Thoracic aorta (tissue), 2 donors: ENCODE results near the gene RPS28. TPM values are rescaled to one million over a fixed set of nuclear protein-coding genes. Genes with fewer than 3 reads are reported as not detected.
A peak's percentile ranks its signal among the peaks of the same experiment; 100 is the strongest.

Experiments
- ATAC-seq: fragments of 150-250 bp; one replicate; pipeline ENCODE4 v1.8.0; 2017; ENCODE audit warnings: low read depth; ENCODE audit not compliant: insufficient number of reproducible peaks, low FRiP score
- DNase-seq: peaks from one replicate; pipeline ENCODE4 v3.0.0-alpha.2; 2020; ENCODE audit warnings: low spot score
- H3K27ac ChIP-seq, 2 donors: fragments of 200-600 bp; sonication (generic); 1 replicate in 1 of 2; 2 replicates in 1 of 2; pipeline ENCODE4 v1.5.1; 2016; ENCODE audit warnings: mild to moderate bottlenecking in 2 of 2, moderate library complexity in 2 of 2
- H3K27me3 ChIP-seq: fragments of 200-600 bp; sonication (generic); replicated peaks from 2 replicates; pipeline ENCODE4 v1.6.0; 2016; ENCODE audit warnings: mild to moderate bottlenecking; ENCODE audit not compliant: insufficient read depth
- H3K36me3 ChIP-seq: fragments of 200-600 bp; sonication (generic); one replicate; pipeline ENCODE4 v1.5.1; 2016
- H3K4me1 ChIP-seq, 2 donors: fragments of 200-600 bp; sonication (generic); 1 replicate in 1 of 2; 2 replicates in 1 of 2; pipeline versions ENCODE4 v1.5.1 to v1.6.0; 2016; ENCODE audit warnings: low read depth in 2 of 2, mild to moderate bottlenecking in 1 of 2; ENCODE audit not compliant: control insufficient read depth in 1 of 2
- H3K4me3 ChIP-seq: fragments of 200-600 bp; sonication (generic); 2 replicates; pipeline ENCODE4 v1.5.1; 2016; ENCODE audit warnings: mild to moderate bottlenecking
- H3K9me3 ChIP-seq: fragments of 200-600 bp; sonication (generic); 2 replicates; pipeline ENCODE4 v1.5.1; 2016
- total RNA-seq, 2 donors: library from RNA; depleted of rRNA; stranded (reverse); fragments of >200 nt; gene quantifications; one replicate each; pipeline versions ENCODE4 v1.1.0 to v1.2.3, GENCODE V29; 2016
- TF ChIP-seq, protein P1 (sequence below): fragments of 200-600 bp; sonication (generic); IDR thresholded peaks from one replicate; pipeline ENCODE4 v1.5.1; 2019; ENCODE audit warnings: antibody characterized with exemption

RPS28 gene
- total RNA-seq, 2 donors from 2014 or later: 146 to 179 TPM

DNA sequence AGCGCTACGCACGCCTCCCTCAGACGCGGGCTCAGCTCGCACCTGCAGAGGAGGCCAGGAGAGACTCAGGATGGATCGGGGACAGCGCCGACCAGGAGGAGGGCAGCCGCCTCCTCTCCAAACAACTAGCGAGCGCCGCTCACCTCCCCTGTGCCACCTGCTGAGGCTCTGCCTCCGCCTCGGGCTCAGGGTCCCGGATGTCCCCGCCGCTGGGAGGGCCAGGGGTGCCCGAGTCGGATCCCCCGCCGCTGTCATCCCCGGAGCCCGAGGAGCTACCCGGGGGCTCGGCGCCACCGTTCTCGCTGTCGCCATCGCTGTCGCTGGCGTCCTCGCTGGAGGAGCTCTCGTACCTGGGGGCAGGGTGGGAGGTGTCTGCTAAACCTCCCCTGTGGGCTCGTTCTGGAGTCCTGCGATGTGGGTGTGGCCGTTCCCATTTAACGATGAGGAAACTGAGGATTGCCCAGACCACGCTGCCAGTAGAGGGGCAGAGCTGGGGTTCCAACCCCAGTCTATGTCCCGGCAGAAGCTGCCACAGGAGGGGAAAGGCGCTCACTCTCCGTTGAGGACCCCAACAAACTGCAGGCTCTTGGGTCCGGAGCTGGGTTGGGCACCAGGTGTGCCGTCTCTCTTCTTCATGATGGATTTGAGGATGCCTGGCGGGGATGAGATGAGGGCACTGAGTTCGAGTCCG is 12.6 kb downstream of the RPS28 start:
- no peaks in the 10 kb centered on the region for H3K36me3 ChIP-seq
- no peak for DNase-seq
- no peak overlapping the region for H3K4me3 ChIP-seq
- peaks cover 8% of the 10 kb centered on the region for H3K27me3 ChIP-seq
- TF ChIP-seq, protein P1, sequence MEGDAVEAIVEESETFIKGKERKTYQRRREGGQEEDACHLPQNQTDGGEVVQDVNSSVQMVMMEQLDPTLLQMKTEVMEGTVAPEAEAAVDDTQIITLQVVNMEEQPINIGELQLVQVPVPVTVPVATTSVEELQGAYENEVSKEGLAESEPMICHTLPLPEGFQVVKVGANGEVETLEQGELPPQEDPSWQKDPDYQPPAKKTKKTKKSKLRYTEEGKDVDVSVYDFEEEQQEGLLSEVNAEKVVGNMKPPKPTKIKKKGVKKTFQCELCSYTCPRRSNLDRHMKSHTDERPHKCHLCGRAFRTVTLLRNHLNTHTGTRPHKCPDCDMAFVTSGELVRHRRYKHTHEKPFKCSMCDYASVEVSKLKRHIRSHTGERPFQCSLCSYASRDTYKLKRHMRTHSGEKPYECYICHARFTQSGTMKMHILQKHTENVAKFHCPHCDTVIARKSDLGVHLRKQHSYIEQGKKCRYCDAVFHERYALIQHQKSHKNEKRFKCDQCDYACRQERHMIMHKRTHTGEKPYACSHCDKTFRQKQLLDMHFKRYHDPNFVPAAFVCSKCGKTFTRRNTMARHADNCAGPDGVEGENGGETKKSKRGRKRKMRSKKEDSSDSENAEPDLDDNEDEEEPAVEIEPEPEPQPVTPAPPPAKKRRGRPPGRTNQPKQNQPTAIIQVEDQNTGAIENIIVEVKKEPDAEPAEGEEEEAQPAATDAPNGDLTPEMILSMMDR: no peak
- H3K27ac ChIP-seq: no peak overlapping the region
- H3K4me1 ChIP-seq: peaks cover 4 to 22% of the 10 kb centered on the region in 2 donors
- no peaks in the 10 kb centered on the region for H3K9me3 ChIP-seq
- no peak for ATAC-seq

GRCh38 chr19:8334458-8335342 is 13.4 kb downstream of the RPS28 start:
- DNase-seq: no peak
- H3K4me1 ChIP-seq: peaks cover 4 to 22% of the 10 kb centered on the region in 2 donors

GRCh38 chr19:8335343-8336071 is 14.2 kb downstream of the RPS28 start:
- H3K4me3 ChIP-seq: peak overlapping the region; percentile 17
- peaks cover 10% of the 10 kb centered on the region for H3K27me3 ChIP-seq
- ATAC-seq: no peak

More at GRCh38 chr19:8334458-8335342, 13.4 kb downstream of the RPS28 start:
- Histone ChIP-seq H3K27me3 (peaks cover 8% of the 10 kb centered on the region), H3K4me3 (peak overlapping the region; percentile 17), H3K9me3 (no peaks in the 10 kb centered on the region), H3K36me3 (no peaks in the 10 kb centered on the region), H3K27ac (no peak overlapping the region)
- ATAC-seq: no peak
- TF ChIP-seq, protein P1: no peak

DNA sequence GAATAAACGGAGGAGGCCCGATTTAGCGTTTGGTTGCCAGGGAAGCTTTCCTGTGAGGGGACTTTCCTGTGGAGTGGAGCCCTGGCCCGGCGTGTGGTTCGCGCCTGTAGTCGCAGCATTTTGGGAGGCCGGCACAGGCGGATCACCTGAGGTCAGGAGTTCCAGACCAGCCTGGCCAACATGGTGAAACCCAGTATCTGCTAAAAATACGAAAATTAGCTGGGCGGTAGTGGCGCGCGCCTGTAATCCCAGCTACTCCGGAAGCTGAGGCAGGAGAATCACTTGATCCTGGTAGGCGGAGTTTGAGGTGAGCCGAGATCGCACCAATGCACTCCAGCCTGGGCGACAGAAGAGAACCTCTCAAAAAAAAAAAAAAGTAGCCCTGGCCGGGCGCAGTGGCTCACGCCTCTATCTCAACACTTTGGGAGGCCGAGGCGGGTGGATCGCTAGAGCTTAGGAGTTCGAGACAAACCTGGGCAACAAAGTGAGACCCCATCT is 14.8 kb downstream of the RPS28 start:
- no peaks in the 10 kb centered on the region for H3K9me3 ChIP-seq
- peaks cover 4 to 22% of the 10 kb centered on the region in 2 donors for H3K4me1 ChIP-seq
- DNase-seq: no peak
- no peak overlapping the region for H3K27ac ChIP-seq
- no peak overlapping the region for H3K4me3 ChIP-seq
- TF ChIP-seq, protein P1: no peak
- peaks cover 16% of the 10 kb centered on the region for H3K27me3 ChIP-seq
- no peak for ATAC-seq
- H3K36me3 ChIP-seq: no peaks in the 10 kb centered on the region

More at GRCh38 chr19:8335343-8336071, 14.2 kb downstream of the RPS28 start:
- Histone ChIP-seq H3K36me3 (no peaks in the 10 kb centered on the region), H3K27ac (no peak overlapping the region), H3K9me3 (no peaks in the 10 kb centered on the region), H3K4me1 (peaks cover 4 to 22% of the 10 kb centered on the region in 2 donors)
- TF ChIP-seq, protein P1: no peak
- DNase-seq: no peak
